ENCODE measurements around the gene PPAT. TPM values are rescaled to one million over a fixed set of nuclear protein-coding genes. Genes with fewer than 3 reads are reported as not detected.

PPAT gene
- total RNA-seq, 1 experiment from 2014 or later: 38.3 TPM

GRCh38 chr4:56417396-56417795 is 18.0 kb downstream of the PPAT start:
- Histone ChIP-seq H3K9me3 (ENCODE audit: control insufficient read depth, insufficient read depth, low read depth, low read length) (no peaks in the 10 kb centered on the region), H3K27ac (ENCODE audit: low read length) (no peak overlapping the region), H3K4me1 (ENCODE audit: control insufficient read depth, insufficient read depth, low read length) (no peaks in the 10 kb centered on the region), H3K27me3 (ENCODE audit: control insufficient read depth, insufficient read depth, low read length) (no peaks in the 10 kb centered on the region), H3K36me3 (ENCODE audit: control insufficient read depth, insufficient read depth, low read length) (no peaks in the 10 kb centered on the region; the same call in 1 of the 2 replicates), H3K4me3 (ENCODE audit: low read depth in 2 of 2, low read length in 2 of 2) (no peak overlapping the region)
- in situ Hi-C loops (cut with HindIII; ENCODE audit: low pct_unique_long_range_greater_than_20kb, low sequenced_read_pairs): no loop called here
- DNase-seq (ENCODE audit: low read depth, low spot score) (no peak), ATAC-seq (no peak)
- POLR2A ChIA-PET: interaction anchor here (0.6 kb wide), 1 partner anchor 483 kb away, joined by 3 read pairs; no protein-coding TSS in a partner anchor
- CTCF ChIA-PET: no interaction called here
- BruUV-seq (replicated peaks): no TSS peak
- intact Hi-C loops (cut with micrococcal nuclease; ENCODE audit: unreplicated experiment): no loop called here
- no peak for TF ChIP-seq TCF7L2 (IDR thresholded peaks at IDR 0.05; ENCODE audit: low read depth, low read length)

GRCh38 chr4:56416349-56416748 is 19.1 kb downstream of the PPAT start:
- ATAC-seq: no peak
- CTCF ChIA-PET: no interaction called here
- in situ Hi-C loops (cut with HindIII; ENCODE audit: low pct_unique_long_range_greater_than_20kb, low sequenced_read_pairs): no loop called here

More at GRCh38 chr4:56416349-56416748, 19.1 kb downstream of the PPAT start:
- POLR2A ChIA-PET: no interaction called here
- no peak for DNase-seq (ENCODE audit: low read depth, low spot score)
- Histone ChIP-seq H3K9me3 (ENCODE audit: control insufficient read depth, insufficient read depth, low read depth, low read length) (no peaks in the 10 kb centered on the region), H3K4me1 (ENCODE audit: control insufficient read depth, insufficient read depth, low read length) (no peaks in the 10 kb centered on the region), H3K36me3 (ENCODE audit: control insufficient read depth, insufficient read depth, low read length) (no peaks in the 10 kb centered on the region; the same call in 1 of the 2 replicates), H3K27ac (ENCODE audit: low read length) (no peak overlapping the region), H3K27me3 (ENCODE audit: control insufficient read depth, insufficient read depth, low read length) (no peaks in the 10 kb centered on the region), H3K4me3 (ENCODE audit: low read depth in 2 of 2, low read length in 2 of 2) (no peak overlapping the region)
- no TSS peak for BruUV-seq (replicated peaks)
- no peak for TF ChIP-seq REST (IDR thresholded peaks at IDR 0.05; ENCODE audit: insufficient read depth in 1 of 2, low read depth in 2 of 2, low read length in 1 of 2)
- no peak for TF ChIP-seq SIN3A (IDR thresholded peaks at IDR 0.05; ENCODE audit: borderline replicate concordance, insufficient read depth, low read depth, low read length)
- TF ChIP-seq POLR2AphosphoS5 (IDR thresholded peaks at IDR 0.05; ENCODE audit: low read depth, low read length): no peak
- TF ChIP-seq TCF7L2 (IDR thresholded peaks at IDR 0.05; ENCODE audit: low read depth, low read length): no peak
- no peak for TF ChIP-seq CTCF (IDR thresholded peaks at IDR 0.05)
- intact Hi-C loops (cut with micrococcal nuclease; ENCODE audit: unreplicated experiment): no loop called here
